MM.1S (cell line): ENCODE results near the gene RNASEH2A.

Experiments used
- DNase-seq: peaks from one replicate; pipeline ENCODE4 v3.0.0-alpha.2; 2015
- H2AFZ ChIP-seq: fragments of 300-600 bp; sonication (generic); 2 replicates; pipeline ENCODE4 v1.6.0; 2016; ENCODE audit warnings: antibody characterized with exemption, low read length
- H3F3A ChIP-seq: fragments of 300-600 bp; sonication (generic); 2 replicates; pipeline ENCODE4 v1.6.1; 2016; ENCODE audit warnings: mild to moderate bottlenecking, antibody characterized with exemption, low read length, moderate library complexity, mixed read lengths; ENCODE audit not compliant: insufficient read depth
- H3K27ac ChIP-seq: fragments of 300-600 bp; sonication (generic); 2 replicates; pipeline ENCODE4 v1.5.1; 2016; ENCODE audit warnings: mild to moderate bottlenecking, low read length
- H3K27me3 ChIP-seq: fragments of 300-600 bp; sonication (generic); replicated peaks from 2 replicates; pipeline ENCODE4 v1.6.0; 2016; ENCODE audit warnings: low read length; ENCODE audit not compliant: insufficient read depth
- H3K36me3 ChIP-seq: fragments of 300-600 bp; sonication (generic); replicated peaks from 2 replicates; pipeline ENCODE4 v1.6.1; 2016; ENCODE audit warnings: mild to moderate bottlenecking, low read length, mixed read lengths; ENCODE audit not compliant: insufficient read depth
- H3K4me1 ChIP-seq: fragments of 300-600 bp; sonication (generic); 2 replicates; pipeline ENCODE4 v1.6.1; 2016; ENCODE audit warnings: low read length, mixed read lengths
- H3K4me2 ChIP-seq: fragments of 300-600 bp; sonication (generic); 2 replicates; pipeline ENCODE4 v1.6.0; 2016; ENCODE audit warnings: low read depth, low read length
- H3K4me3 ChIP-seq: fragments of 300-600 bp; sonication (generic); 2 replicates; pipeline ENCODE4 v1.5.1; 2016; ENCODE audit warnings: low read length, mixed read lengths
- H3K79me2 ChIP-seq: fragments of 300-600 bp; sonication (generic); 2 replicates; pipeline ENCODE4 v1.6.1; 2016; ENCODE audit warnings: mixed run types, low read length, mixed read lengths
- H3K9ac ChIP-seq: fragments of 300-600 bp; sonication (generic); 2 replicates; pipeline ENCODE4 v1.6.1; 2016; ENCODE audit warnings: low read length, mixed read lengths
- H3K9me2 ChIP-seq: fragments of 300-600 bp; sonication (generic); replicated peaks from 2 replicates; pipeline ENCODE4 v1.6.1; 2016; ENCODE audit warnings: mild to moderate bottlenecking, low read length, mixed read lengths; ENCODE audit not compliant: insufficient read depth
- H3K9me3 ChIP-seq: fragments of 300-600 bp; sonication (generic); replicated peaks from 2 replicates; pipeline ENCODE4 v1.6.1; 2016; ENCODE audit warnings: mild to moderate bottlenecking, low read length, mixed read lengths; ENCODE audit not compliant: insufficient read depth
- H4K20me1 ChIP-seq: fragments of 300-600 bp; sonication (generic); 2 replicates; pipeline ENCODE4 v1.6.1; 2016; ENCODE audit warnings: mild to moderate bottlenecking, low read length, moderate library complexity, mixed read lengths; ENCODE audit not compliant: insufficient read depth
- CTCF ChIP-seq: fragments of 300-600 bp; sonication (generic); IDR thresholded peaks from 2 replicates; pipeline ENCODE4 v1.5.1; 2016; ENCODE audit warnings: antibody characterized with exemption, low read length, mixed read lengths
- EZH2 ChIP-seq: fragments of 300-600 bp; sonication (generic); optimal IDR thresholded peaks from 2 replicates; pipeline ENCODE3; 2017; ENCODE audit warnings: low read depth, mild to moderate bottlenecking, antibody characterized with exemption, low read length, mixed read lengths
- EZH2phosphoT487 ChIP-seq: fragments of 300-600 bp; sonication (generic); IDR thresholded peaks from 2 replicates; pipeline ENCODE4 v1.6.1; 2018; ENCODE audit warnings: antibody characterized with exemption, low read length

Gene RNASEH2A

GRCh38 chr19:12772323-12772722, 34.1 kb upstream of the RNASEH2A start:
- H3F3A ChIP-seq, result peaks cover 6% of the 10 kb centered on the region; the same call in 1 of the 2 replicates
- H4K20me1 ChIP-seq, result no peaks in the 10 kb centered on the region
- H3K4me1 ChIP-seq, result peaks cover 19% of the 10 kb centered on the region
- H3K4me3 ChIP-seq, result no peak overlapping the region
- H2AFZ ChIP-seq, result no peak overlapping the region
- H3K9ac ChIP-seq, result no peak overlapping the region
- no peak for DNase-seq
- H3K36me3 ChIP-seq, result no peaks in the 10 kb centered on the region
- H3K4me2 ChIP-seq, result no peak overlapping the region
- no peaks in the 10 kb centered on the region for H3K79me2 ChIP-seq
- no peaks in the 10 kb centered on the region for H3K9me2 ChIP-seq
- no peak overlapping the region for H3K27ac ChIP-seq
- H3K9me3 ChIP-seq, result no peaks in the 10 kb centered on the region
- TF ChIP-seq CTCF, result no peak
- TF ChIP-seq EZH2phosphoT487, result no peak
- no peak for TF ChIP-seq EZH2
- no peaks in the 10 kb centered on the region for H3K27me3 ChIP-seq

GRCh38 chr19:12773571-12773970, 32.8 kb upstream of the RNASEH2A start:
- no peak overlapping the region for H3K4me3 ChIP-seq
- H3K27ac ChIP-seq, result no peak overlapping the region
- H3K4me1 ChIP-seq, result peaks cover 23% of the 10 kb centered on the region
- no peaks in the 10 kb centered on the region for H3K9me3 ChIP-seq
- TF ChIP-seq CTCF (peak; percentile 38), EZH2 (no peak), EZH2phosphoT487 (no peak)
- H3K36me3 ChIP-seq, result no peaks in the 10 kb centered on the region
- no peak overlapping the region for H3K4me2 ChIP-seq
- peak; percentile 32 for DNase-seq
- peaks cover 6% of the 10 kb centered on the region; the same call in 1 of the 2 replicates for H3F3A ChIP-seq
- no peaks in the 10 kb centered on the region for H4K20me1 ChIP-seq
- H3K9me2 ChIP-seq, result no peaks in the 10 kb centered on the region
- no peaks in the 10 kb centered on the region for H3K27me3 ChIP-seq
- no peak overlapping the region for H3K9ac ChIP-seq
- H2AFZ ChIP-seq, result no peak overlapping the region
- no peaks in the 10 kb centered on the region for H3K79me2 ChIP-seq

- Histone ChIP-seq H3K4me3 (peak within 1 kb of the TSS; percentile 91), H3F3A (peaks cover 6% of the 10 kb centered on the region; the same call in 1 of the 2 replicates), H3K9me2 (no peaks in the 10 kb centered on the region), H3K9ac (peak within 1 kb of the TSS; percentile 84), H2AFZ (peak within 1 kb of the TSS; percentile 96), H3K79me2 (no peaks in the 10 kb centered on the region), H4K20me1 (no peaks in the 10 kb centered on the region), H3K4me1 (peaks cover 23% of the 10 kb centered on the region), H3K9me3 (no peaks in the 10 kb centered on the region), H3K27ac (peak within 1 kb of the TSS; percentile 43; the same call in 1 of the 2 replicates), H3K36me3 (no peaks in the 10 kb centered on the region), H3K27me3 (no peaks in the 10 kb centered on the region), H3K4me2 (peak within 1 kb of the TSS; percentile 98)
- DNase-seq, result peak; percentile 58
- no peak for TF ChIP-seq CTCF
- no peak for TF ChIP-seq EZH2
- TF ChIP-seq EZH2phosphoT487, result no peak
Observed at GRCh38 chr19:12774588-12775555, 31.5 kb upstream of the RNASEH2A start, which contains the start of gene HOOK2. HOOK2 (minus strand) TSS chr19:12775552; CDS start chr19:12775449, 103 bp downstream.
